Astrocyte (in vitro differentiated cells and primary cell): ENCODE measurements around the gene GPC5. TPM values are rescaled to one million over a fixed set of nuclear protein-coding genes. Genes with fewer than 3 reads are reported as not detected.

Experiments
- DNase-seq: peaks from one replicate; pipeline ENCODE4 v3.0.0-alpha.2; 2010; ENCODE audit warnings: low read depth
- FAIRE-seq: peaks from 2 replicates; lab custom pipeline; 2011; peaks lifted over from hg19 to GRCh38; lab: Jason Lieb, UNC
- H2AFZ ChIP-seq: 2 replicates; pipeline ENCODE4 v1.6.0; 2012; ENCODE audit warnings: low read depth, low read length, inconsistent platforms
- H3K27ac ChIP-seq: 2 replicates; pipeline ENCODE4 v1.5.1; 2011; ENCODE audit warnings: low read depth, low read length, inconsistent platforms
- H3K27me3 ChIP-seq: 2 replicates; pipeline ENCODE4 v1.6.0; 2011; ENCODE audit warnings: low read length, inconsistent platforms; ENCODE audit not compliant: insufficient read depth
- H3K36me3 ChIP-seq: 2 replicates; pipeline ENCODE4 v1.5.1; 2011; ENCODE audit warnings: low read length, inconsistent platforms; ENCODE audit not compliant: insufficient read depth
- H3K4me1 ChIP-seq: 2 replicates; pipeline ENCODE4 v1.5.1; 2011; ENCODE audit warnings: low read length, inconsistent platforms; ENCODE audit not compliant: insufficient read depth
- H3K4me2 ChIP-seq: 2 replicates; pipeline ENCODE4 v1.6.0; 2012; ENCODE audit warnings: low read length, inconsistent platforms
- H3K4me3 ChIP-seq: 2 replicates; pipeline ENCODE4 v1.5.1; 2011; ENCODE audit warnings: low read depth, mild to moderate bottlenecking, low read length, inconsistent platforms; ENCODE audit not compliant: insufficient read depth
- H3K79me2 ChIP-seq: 2 replicates; pipeline ENCODE4 v1.6.0; 2012; ENCODE audit warnings: mild to moderate bottlenecking, low read length, inconsistent platforms; ENCODE audit not compliant: insufficient read depth
- H3K9ac ChIP-seq: 2 replicates; pipeline ENCODE4 v1.6.0; 2012; ENCODE audit warnings: mild to moderate bottlenecking, low read length, inconsistent platforms
- H3K9me3 ChIP-seq: 2 replicates; pipeline ENCODE4 v1.5.1; 2012; ENCODE audit warnings: low read depth, mild to moderate bottlenecking, low read length, inconsistent platforms; ENCODE audit not compliant: insufficient read depth
- H4K20me1 ChIP-seq: 2 replicates; pipeline ENCODE4 v1.6.0; 2012; ENCODE audit warnings: low read length, inconsistent platforms; ENCODE audit not compliant: insufficient read depth
- H3K27ac Mint-ChIP-seq: one replicate; pipeline ENCODE4 v1.8.0; 2021; ENCODE audit warnings: mild to moderate bottlenecking, mixed read lengths; ENCODE audit not compliant: unreplicated experiment
- H3K27me3 Mint-ChIP-seq: one replicate; pipeline ENCODE4 v1.8.0; 2021; ENCODE audit warnings: low read depth, mixed read lengths; ENCODE audit not compliant: unreplicated experiment
- H3K36me3 Mint-ChIP-seq: one replicate; pipeline ENCODE4 v1.8.0; 2021; ENCODE audit warnings: low read depth, mixed read lengths; ENCODE audit not compliant: unreplicated experiment
- H3K4me1 Mint-ChIP-seq: one replicate; pipeline ENCODE4 v1.8.0; 2021; ENCODE audit warnings: low read depth, mixed read lengths; ENCODE audit not compliant: unreplicated experiment
- H3K4me3 Mint-ChIP-seq: one replicate; pipeline ENCODE4 v1.8.0; 2021; ENCODE audit warnings: mild to moderate bottlenecking, moderate library complexity, mixed read lengths; ENCODE audit not compliant: unreplicated experiment
- H3K9me3 Mint-ChIP-seq: one replicate; pipeline ENCODE4 v1.8.0; 2021; ENCODE audit warnings: mild to moderate bottlenecking, mixed read lengths; ENCODE audit not compliant: unreplicated experiment
- CTCF ChIP-seq: IDR thresholded peaks from 2 replicates; pipeline ENCODE4 v1.5.1; 2011; ENCODE audit warnings: low read depth, mild to moderate bottlenecking, inconsistent platforms, low read length, moderate library complexity; ENCODE audit not compliant: insufficient read depth
- EZH2 ChIP-seq: IDR thresholded peaks from 2 replicates; pipeline ENCODE4 v1.6.1; 2012; ENCODE audit warnings: mild to moderate bottlenecking, low read length, inconsistent platforms; ENCODE audit not compliant: insufficient read depth
- total RNA-seq: library from RNA; stranded (reverse); gene quantifications from 2 replicates; pipeline ENCODE4 v1.2.1, GENCODE V29; 2021

Gene GPC5
- total RNA-seq, 1 donor from 2014 or later: 1.1 TPM

- Histone ChIP-seq H3K79me2 (no peaks in the 10 kb centered on the region), H2AFZ (no peak overlapping the region), H3K27me3 (no peaks in the 10 kb centered on the region), H3K27ac (no peak overlapping the region), H3K9ac (no peak overlapping the region), H3K4me2 (no peak overlapping the region), H3K4me1 (no peaks in the 10 kb centered on the region), H3K36me3 (no peaks in the 10 kb centered on the region), H3K4me3 (no peak overlapping the region), H4K20me1 (no peaks in the 10 kb centered on the region), H3K9me3 (no peaks in the 10 kb centered on the region)
- Mint-ChIP-seq H3K4me3 (no peak overlapping the region), H3K27ac (no peak overlapping the region), H3K4me1 (no peaks in the 10 kb centered on the region), H3K36me3 (no peaks in the 10 kb centered on the region), H3K9me3 (no peaks in the 10 kb centered on the region), H3K27me3 (no peaks in the 10 kb centered on the region)
- FAIRE-seq: no peak
- no peak for DNase-seq
- TF ChIP-seq CTCF: no peak
- no peak for TF ChIP-seq EZH2
Observed at GRCh38 chr13:92721620-92722019, 1323.2 kb downstream of the GPC5 start.

- Mint-ChIP-seq H3K4me3 (no peak overlapping the region), H3K4me1 (no peaks in the 10 kb centered on the region), H3K36me3 (no peaks in the 10 kb centered on the region), H3K9me3 (no peaks in the 10 kb centered on the region), H3K27ac (no peak overlapping the region), H3K27me3 (no peaks in the 10 kb centered on the region)
- DNase-seq: no peak
- no peak overlapping the region for H3K9ac ChIP-seq
- no peak overlapping the region for H2AFZ ChIP-seq
- H3K27ac ChIP-seq: no peak overlapping the region
- no peak overlapping the region for H3K4me2 ChIP-seq
- FAIRE-seq: no peak
- TF ChIP-seq CTCF: no peak
- no peak for TF ChIP-seq EZH2
- H3K27me3 ChIP-seq: no peaks in the 10 kb centered on the region
- H3K36me3 ChIP-seq: no peaks in the 10 kb centered on the region
- H3K79me2 ChIP-seq: no peaks in the 10 kb centered on the region
- no peaks in the 10 kb centered on the region for H4K20me1 ChIP-seq
- H3K4me3 ChIP-seq: no peak overlapping the region
- H3K4me1 ChIP-seq: no peaks in the 10 kb centered on the region
- H3K9me3 ChIP-seq: no peaks in the 10 kb centered on the region
Observed at GRCh38 chr13:92727118-92727517, 1328.7 kb downstream of the GPC5 start.

DNA sequence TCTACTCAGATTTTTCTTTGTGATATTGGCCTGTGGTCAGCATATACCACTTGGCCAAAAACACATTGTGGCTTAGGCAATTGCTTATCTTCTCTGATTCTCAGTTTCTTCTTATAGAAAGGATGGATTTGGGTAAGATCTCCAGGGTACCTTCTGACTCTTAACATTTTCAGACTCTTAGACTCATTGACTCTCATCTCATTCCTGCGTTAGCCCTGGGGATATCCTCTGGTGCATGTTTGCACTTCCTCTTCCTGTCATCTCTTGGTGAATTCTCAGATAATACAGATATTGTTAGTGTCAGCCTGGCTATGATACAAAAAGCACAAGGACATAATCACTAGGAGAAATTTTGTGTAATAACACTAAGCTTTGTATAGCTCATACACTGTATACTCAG is 1335.6 kb downstream of the GPC5 start:
- FAIRE-seq (no peak), DNase-seq (no peak)
- H3K36me3 ChIP-seq: no peaks in the 10 kb centered on the region
- H3K4me1 Mint-ChIP-seq: peaks cover 1% of the 10 kb centered on the region
- no peak overlapping the region for H3K4me3 Mint-ChIP-seq
- H2AFZ ChIP-seq: no peak overlapping the region
- peaks cover 8% of the 10 kb centered on the region for H3K9me3 Mint-ChIP-seq
- no peaks in the 10 kb centered on the region for H3K27me3 Mint-ChIP-seq
- H3K27ac Mint-ChIP-seq: no peak overlapping the region
- H3K4me1 ChIP-seq: no peaks in the 10 kb centered on the region
- no peak overlapping the region for H3K9ac ChIP-seq
- H3K9me3 ChIP-seq: no peaks in the 10 kb centered on the region
- no peak overlapping the region for H3K4me2 ChIP-seq
- H3K36me3 Mint-ChIP-seq: no peaks in the 10 kb centered on the region
- no peak overlapping the region for H3K4me3 ChIP-seq
- no peaks in the 10 kb centered on the region for H3K27me3 ChIP-seq
- no peak for TF ChIP-seq EZH2
- TF ChIP-seq CTCF: no peak
- H3K27ac ChIP-seq: no peak overlapping the region
- no peaks in the 10 kb centered on the region for H3K79me2 ChIP-seq
- no peaks in the 10 kb centered on the region for H4K20me1 ChIP-seq
